HG03280 (cell line): Measurements from ENCODE around the gene TMEM51.

ENCODE experiments used
- ATAC-seq: cut with Tn5 transposase; IDR thresholded peaks from one replicate; pipeline ENCODE4 v1.9.1; 2021; ENCODE audit warnings: mild to moderate bottlenecking, moderate library complexity; ENCODE audit not compliant: unreplicated experiment

The TMEM51 gene

DNA sequence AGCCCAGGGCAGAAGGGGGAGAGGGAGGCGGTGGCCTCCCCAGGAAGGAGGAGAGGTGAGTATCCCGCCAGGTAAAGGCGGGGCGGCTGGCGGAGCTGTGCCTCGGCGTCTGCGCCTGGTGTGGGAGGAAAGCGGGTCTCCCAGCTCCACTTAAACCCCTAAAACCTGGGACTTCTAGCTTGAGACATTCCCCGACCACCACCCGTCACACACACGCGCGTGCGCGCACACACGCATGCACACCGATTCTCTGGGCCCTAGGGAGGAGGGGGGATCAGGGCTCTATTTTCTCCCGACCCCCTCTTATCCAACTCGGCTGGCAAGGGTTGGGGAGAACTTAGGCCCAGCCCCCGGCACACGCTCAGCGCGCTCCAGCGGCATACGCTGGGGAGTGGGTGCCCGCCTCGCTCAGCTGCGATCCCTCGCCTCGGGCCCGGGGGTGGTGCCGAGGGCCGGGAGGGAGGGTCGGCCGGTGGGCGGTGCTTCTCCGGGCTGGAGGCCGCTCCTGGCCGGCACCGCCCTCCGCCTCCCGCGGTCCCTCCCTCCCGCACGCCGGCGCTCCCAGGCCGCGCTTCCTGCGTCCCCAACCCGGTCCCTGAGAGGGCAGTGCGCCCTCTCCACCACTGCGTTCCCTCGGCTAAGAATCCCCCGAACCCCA, at the start of gene TMEM51:
Gene TMEM51 (plus strand): TSS at position 564 of the 658 bp plus-strand sequence. CDS start 61,341 bp downstream, outside the sequence.
- ATAC-seq = no peak

DNA sequence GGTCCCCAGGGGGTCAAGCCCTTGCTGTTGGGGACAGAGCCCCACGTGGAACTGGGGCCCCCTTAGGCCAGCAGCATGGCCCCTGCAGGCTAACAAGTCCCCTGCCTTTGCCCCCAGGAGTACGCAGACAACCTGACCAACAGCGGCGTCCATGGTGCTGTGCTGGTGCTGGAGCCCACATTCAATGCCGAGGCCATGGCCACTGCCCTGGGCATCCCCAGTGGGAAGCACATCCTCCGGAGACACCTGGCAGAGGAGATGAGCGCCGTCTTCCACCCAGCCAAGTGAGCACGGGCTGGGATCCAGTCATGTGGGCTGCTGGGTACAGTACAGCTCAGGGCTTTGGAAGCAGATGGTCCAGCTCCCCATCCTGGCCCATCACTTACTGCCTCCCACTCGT, 49.6 kb upstream of the TMEM51 start:
- no peak for ATAC-seq

GRCh38 chr1:15104768-15105167, 48.8 kb upstream of the TMEM51 start:
- no peak for ATAC-seq

- no peak for ATAC-seq
Observed at GRCh38 chr1:15106608-15107007, 46.9 kb upstream of the TMEM51 start.

- ATAC-seq = no peak
Observed at GRCh38 chr1:15107058-15107687, 46.4 kb upstream of the TMEM51 start.

DNA sequence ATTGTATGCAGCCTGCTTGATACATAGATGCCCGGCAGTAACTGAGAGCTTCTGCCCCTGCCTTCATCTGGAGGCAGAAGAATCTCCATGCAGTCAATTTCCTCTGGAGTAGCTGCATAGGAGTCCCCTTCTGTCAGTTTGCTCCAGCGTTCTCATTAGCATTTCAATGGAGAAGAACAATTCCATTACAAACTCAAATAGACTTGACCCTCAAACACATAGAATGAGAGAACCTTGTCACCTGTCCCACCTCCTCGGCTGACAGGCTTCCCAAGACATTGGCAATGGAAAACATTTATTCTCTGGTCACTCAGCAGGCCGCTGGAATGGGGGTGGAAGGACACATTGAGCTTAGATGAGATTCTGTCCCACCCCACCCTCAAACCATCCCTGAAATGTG, 45.6 kb upstream of the TMEM51 start:
- ATAC-seq = no peak

GRCh38 chr1:15110128-15110866, 43.2 kb upstream of the TMEM51 start:
- no peak for ATAC-seq

GRCh38 chr1:15110867-15111230, 42.7 kb upstream of the TMEM51 start:
- ATAC-seq = no peak

GRCh38 chr1:15113146-15113545, 40.4 kb upstream of the TMEM51 start:
- no peak for ATAC-seq

DNA sequence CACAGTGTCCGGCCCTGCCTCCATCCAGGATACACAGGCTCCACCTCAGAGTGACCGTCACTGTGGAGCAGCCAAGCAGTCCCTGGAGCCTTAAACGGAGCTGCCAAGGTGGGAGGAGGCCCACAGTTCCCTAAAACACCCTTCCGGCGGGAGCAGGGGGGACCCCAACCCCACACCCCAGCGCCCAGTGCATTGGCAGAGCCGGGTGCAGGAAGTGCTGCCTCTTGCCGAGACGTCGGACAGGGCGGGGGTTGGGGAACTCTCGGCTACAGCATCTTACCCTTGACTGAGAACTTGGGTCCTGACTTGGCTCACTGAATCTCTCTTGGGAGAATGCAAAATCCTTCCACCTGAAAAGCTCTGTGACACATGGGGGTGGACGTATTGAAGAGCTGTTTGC, 38.7 kb upstream of the TMEM51 start:
- ATAC-seq = no peak

GRCh38 chr1:15115542-15116330, 37.8 kb upstream of the TMEM51 start:
- ATAC-seq = no peak

- ATAC-seq = no peak
Observed at GRCh38 chr1:15116966-15117365, 36.6 kb upstream of the TMEM51 start.

DNA sequence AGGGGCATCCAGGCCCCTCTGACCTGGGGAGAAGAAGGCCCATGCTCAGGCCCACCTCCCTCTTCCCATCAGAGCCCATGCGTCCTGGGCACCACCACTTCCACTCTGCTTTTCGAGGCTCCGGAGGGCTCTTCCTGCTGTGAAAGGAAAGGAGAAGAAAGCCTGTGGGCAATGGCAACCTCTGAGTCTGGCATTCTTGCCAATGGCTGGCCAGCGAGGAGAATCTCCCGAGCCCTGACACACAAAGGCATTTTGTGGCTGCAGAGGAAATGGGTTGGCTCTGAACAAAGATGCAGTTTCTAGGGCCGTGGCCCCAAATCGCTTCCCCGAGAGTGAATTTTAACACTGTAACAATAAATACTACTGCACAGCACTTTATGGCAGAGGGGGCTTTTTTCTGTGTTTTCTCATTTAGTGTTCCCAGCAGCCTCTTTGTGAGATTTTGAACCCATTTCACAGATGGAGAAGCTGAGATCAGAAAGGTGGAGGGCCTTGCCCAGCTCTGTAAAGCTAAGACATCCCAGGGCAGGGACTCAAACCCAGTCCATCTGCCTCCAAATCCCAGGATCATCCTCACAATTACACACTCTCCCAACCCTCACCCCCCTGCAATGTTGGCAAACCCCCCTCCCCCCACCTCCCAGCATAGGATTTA, 35.7 kb upstream of the TMEM51 start:
- ATAC-seq = no peak

GRCh38 chr1:15118579-15118978, 35.0 kb upstream of the TMEM51 start:
- no peak for ATAC-seq

DNA sequence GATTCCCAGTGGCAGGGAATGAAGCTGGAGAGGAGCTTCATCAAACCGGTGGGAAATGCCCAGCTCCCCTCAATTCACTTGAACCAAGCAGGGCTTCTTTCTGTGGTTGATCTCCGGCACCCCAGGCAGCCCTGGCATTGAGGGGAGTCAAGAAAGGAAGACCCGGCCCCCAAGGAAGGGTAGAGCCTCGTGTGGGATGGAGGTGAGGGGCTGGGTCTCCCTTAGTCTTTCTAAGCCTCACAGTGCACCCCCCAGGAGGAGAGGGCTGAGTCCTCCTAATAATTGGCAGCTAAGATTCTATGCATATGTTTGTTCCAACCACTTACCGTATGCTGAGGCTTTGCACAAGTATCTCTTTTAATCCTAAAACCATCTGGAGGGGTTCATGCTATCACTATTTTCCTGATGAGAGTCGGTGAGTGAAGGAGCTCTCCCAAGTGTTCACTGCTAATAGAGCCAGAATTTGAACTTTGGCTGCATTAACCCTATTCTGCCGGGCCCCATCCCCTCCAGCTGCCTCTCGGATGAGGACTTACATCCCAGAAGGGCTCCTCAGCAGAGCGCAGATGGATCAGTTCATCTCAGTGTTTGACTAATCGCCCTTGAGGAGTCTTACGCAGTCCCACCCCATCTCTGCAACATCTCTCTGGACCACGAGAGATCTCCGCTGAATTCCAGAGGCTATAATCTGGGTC, 33.1 kb upstream of the TMEM51 start:
- no peak for ATAC-seq

DNA sequence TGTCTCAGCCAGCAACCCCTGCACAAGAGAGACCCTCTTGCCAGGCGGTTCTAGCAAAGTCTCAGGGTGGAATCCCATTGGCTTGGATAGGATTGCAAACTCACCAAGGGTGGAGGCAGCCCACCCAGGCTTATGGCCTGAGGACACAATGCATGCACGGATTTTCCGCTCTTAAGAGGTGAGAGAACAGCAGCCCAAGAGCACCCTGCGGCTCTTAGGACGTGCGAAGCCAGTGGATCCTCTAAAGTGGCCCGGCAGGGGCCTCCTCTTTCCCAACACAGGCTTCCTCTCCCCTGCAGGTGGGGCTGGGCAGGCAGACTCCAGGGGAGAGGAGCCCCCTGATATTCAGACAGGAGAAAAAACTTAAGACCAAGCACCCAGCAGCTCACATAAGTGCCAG, 31.2 kb upstream of the TMEM51 start:
- ATAC-seq = no peak

GRCh38 chr1:15123270-15123669, 30.3 kb upstream of the TMEM51 start:
- ATAC-seq = no peak

DNA sequence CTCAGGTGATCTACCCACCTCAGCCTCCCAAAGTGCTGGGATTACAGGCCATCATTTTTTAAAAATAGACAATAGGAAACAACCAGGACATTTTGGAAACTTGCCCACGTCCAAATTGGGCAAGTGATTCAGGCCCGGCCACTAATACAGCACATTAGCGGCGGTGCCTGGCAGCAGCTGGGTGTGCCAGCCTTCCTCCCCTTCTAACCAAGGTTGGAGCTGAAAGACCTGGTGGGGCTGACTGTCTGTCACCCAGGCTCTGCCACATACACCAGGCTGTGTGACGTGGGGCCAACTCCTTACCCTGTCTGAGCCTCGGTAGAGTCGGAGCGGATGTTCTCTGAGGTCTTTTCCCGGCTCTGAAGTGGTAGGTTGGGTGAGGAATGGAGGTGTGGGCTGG, 29.6 kb upstream of the TMEM51 start:
- no peak for ATAC-seq

DNA sequence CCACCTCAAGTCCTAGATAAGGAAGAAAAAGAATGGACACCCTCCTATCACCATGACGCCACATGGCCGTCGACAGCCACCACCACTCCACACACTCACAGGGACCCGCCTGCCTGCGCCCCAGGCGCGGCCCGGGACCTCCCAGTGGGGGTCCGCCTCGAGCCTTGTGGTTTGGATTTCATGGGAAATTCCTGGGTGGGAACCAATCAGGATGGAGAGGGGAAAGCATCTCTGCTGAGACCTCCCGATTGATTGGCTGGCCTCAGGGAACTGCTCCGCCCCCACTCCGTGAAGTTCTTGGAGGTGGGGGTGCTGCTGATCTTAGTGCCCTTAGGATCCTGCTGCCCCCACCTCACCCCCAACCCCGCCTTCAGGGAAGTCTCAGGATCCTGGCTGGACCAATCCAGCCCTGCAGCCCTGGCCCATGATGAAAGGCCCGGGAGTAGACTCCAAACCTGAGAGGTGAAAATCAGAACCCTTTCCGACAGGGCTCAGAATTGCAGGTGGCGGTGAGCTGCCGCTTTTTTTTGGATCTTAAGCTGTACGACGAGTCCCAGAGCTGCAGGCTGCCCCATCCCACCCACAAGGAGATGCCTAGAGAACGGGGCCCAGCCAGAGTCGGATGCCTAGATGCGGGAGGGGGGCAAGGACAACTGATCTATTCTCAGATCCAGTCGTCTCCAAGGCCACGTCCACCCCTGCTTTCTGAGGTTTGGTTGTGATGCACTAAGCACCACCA, 29.0 kb upstream of the TMEM51 start:
- no peak for ATAC-seq
